ENCODE measurements around the gene DUSP8. TPM values are rescaled to one million over a fixed set of nuclear protein-coding genes. Genes with fewer than 3 reads are reported as not detected.
"Not testable (repeated sequence)": the region's sequence is repeated elsewhere in the genome, so short reads cannot be mapped to it uniquely, and the experiment has no call there.

The DUSP8 gene
- total RNA-seq, 1 donor from 2014 or later, result 14.8 TPM

DNA sequence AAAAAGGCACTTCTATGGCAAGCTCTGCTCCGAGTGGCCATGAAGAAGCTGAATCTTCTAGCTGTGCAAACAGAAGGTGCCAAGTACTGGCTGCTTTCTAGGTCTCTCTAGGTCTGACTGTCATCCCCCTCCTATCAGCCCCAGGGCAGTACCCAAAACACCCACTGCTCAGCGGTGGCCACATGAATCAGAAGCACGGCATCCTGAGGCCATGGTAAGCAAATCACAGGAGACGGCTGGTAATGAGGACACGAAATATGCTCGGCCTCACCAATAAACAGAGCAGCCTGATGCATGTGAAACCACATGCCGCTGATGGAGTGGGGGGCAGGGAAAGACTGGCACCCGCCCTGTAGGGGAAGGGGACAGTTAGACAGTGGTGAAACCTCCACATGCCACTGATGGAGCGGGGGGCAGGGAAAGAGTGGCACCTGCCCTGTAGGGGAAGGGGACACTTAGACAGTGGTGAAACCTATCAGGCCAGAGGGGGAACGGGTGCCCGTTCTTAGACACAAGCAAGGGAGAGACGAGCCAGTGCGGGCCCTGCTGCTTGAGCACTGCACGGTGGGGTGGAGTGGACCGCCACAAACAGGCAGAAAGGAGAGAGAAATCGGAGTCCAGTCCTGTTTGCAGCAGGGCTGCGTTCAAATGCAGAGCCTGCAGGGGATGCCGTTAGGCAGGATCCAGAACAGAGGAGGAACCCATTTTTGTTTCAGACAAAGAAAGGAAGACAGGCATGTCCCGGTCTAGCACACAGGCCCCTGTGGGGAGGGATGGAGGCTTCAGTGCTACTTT lies 55.6 kb downstream of the DUSP8 start:
- DNase-seq (ENCODE audit: low spot score), result no peak

DNA sequence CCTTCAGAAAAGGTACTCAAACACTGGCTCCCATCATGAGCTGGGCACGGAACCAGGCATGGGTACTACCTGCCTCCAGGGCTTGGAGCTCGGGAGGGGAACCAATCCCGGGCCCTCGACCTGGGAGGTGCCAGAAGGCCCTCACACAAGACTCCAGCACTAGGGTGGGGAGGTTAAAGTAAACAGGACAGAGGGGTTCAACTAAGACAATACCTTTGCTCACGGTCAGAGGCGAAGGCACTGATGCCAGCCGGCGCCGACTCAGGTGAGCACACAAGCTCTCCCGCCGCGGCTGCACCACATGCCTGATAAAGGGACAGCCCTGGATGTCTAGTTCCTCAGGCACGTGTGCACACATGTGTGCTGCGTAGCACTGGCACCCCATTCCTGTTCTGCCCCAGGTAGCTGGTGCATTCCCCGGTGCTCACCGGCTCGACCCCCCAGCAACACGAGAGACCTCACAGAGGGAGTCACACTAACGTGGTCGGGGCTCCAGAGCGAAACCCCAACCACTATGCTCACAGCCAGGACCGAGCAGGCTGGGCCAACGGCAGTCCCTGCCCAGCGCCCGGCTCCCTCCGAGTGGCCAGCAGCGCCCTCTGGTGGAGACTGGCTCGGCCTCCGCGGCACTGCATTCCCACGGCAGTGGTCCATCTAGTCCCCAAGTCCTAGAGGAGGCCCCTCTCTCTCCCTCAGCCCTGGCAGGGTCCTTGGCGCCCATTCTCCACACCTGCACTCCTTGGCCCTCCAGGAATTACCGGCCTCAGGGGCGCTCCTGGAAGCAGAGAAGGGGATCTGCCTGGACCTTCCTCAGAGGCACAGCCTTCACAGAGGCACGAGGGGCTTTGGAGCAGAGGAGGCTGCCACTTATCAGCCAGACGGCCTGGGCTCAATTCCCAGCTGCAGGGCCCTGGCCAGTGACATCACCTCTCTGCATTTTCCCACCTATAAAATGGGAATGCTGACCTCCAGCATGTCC lies 56.7 kb downstream of the DUSP8 start:
- DNase-seq (ENCODE audit: low spot score), result peak; percentile 95

DNA sequence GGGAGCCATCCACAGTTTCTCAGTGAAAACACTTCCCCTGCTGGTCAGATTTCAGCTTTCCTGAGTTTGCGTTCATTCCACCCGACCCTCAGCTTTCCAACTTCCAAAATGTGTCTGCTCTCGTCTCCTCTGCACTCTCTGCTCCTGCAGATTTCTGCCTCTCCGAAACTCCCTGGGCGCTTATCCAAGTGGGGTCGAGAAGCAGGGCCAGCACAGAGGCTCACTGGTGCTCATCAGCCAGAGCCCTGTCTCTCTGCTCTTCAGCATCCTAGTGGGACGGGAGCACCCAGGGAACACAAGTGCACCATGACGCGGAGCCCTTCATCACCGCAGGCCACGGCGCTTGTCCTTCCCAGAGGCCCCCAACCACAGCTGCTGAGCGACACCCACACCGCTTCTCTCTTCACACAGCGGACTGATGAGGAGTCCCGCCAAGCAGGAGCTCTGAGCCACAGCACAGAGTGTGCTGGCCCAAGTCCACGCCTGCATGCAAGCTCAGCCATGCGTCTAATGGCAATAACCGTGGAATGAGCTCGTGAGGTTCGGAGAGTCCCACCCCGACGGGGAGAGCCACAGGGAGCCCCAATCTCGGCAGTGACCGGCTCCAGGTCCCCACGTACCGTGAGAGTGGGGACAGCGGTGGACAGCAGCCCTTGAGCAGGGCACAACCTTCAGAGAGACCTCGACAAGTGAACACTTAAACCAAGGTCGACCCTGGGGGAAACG lies 57.6 kb downstream of the DUSP8 start:
- DNase-seq (ENCODE audit: low spot score), result no peak

DNA sequence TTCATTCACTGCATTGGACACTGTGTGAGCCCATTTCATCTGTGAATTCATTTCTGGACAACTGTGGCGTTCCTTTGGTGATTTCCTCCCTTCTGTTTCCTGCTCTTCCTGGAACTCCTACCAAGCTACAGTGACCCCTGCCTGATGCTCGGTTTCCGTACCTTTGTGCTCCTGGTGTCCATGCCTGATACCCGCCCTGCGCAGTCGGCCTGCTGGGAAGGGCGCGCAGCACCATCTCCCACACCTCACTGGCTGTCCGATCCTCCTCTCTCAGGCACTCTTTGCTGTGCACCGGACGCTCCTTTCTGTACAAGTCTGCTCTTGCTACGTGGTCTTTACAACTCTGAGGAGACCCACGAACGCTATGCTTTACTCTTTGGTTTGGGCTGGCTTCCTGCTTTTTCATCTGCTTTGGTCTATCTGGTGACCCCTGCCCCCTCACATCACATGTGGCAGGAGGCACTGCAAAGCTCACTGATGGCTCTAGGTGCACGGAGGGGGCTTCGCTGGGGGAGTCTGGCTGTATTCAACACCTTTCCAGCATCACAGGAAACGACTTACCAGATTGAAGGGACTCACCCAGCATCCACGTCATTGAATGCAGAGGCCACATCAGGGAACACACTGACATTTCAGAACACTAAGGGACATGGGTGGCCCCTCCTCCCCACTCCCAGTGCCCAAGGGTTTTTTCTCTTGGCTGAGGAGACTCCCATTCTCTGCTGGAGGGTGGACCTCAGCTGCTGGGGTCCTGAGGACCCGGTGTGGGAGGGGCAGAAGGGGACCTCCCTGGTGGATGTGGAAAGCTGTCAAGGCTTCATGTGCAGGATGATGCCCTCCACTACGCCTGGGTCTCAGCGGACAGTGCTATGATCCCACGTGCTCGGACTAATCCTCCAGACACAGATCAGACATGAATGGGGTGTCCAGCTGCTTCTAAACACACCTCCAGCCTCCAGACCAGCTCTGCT lies 58.5 kb downstream of the DUSP8 start:
- no peak for DNase-seq (ENCODE audit: low spot score)

DNA sequence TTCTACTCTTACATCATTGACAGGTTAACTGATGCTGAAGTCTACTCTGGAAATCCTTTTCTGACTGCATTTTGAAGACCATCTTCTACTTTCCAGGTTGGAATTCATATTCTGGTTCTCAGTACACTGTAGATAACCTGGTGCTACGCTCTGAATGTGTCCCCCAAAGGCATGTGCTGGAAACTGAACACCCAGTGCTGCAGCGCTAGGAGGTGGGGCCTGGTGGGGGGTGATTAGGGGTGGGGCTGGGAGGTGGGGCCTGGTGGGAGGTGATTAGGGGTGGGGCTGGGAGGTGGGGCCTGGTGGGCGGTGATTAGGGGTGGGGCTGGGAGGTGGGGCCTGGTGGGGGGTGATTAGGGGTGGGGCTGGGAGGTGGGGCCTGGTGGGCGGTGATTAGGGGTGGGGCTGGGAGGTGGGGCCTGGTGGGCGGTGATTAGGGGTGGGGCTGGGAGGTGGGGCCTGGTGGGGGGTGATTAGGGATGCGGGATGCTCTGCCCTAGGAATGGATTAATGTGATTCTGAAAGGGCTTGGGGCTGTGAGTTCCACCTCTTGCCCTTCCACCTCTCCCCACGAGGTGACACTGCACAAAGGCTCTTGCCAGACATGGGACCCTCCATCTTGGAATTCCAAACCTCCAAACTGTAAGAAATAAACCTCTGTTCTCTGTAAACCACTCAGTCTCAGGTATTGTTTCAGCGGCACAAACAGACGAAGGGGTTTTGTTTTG lies 59.4 kb downstream of the DUSP8 start:
- DNase-seq (ENCODE audit: low spot score), result not testable (repeated sequence)

DNA sequence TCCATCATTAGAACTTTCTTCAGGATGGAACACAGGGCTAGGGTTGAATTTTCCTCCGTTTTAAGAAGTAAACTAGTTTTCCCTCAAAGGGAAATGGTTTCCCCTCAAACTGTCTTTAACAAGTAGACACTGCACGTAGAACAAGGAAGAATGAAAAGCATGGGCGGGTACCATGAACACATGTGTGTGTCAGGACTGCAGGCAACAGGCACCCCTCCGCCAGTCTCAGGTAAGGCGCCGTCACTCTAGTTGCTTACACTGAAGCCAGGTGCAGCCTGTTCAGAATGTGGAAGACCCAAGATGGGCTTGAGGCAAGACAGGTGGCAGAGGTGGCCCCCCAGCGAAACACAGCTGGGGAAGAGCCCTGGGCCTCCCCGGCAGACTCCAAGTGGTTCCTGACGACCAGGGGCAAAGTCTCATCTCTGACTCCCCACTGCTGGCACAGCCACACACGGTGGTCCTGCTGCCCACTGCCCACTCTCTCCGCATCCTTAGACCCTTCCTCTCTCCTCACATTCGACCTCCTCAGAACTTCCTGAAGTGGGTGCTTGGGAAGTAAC lies 60.1 kb downstream of the DUSP8 start:
- no peak for DNase-seq (ENCODE audit: low spot score)

DNA sequence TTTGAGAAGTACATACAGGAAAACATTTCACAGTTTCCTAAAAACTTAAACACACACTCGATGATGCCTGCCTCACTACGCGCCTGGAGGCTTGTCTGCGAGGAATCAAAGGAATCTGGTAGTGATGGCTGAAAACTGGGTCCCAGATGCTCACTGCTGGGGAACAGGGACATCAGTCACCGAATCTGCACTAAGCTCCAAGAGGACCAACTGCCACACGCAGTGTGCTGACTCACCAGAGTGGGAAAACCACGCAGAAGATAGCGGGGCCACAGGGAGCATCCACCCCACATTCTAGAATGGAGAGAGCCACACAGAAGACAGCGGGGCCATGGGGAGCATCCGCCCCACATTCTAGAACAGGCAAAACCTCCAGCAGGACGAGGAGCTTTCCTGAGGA lies 61.1 kb downstream of the DUSP8 start:
- DNase-seq (ENCODE audit: low spot score), result no peak

DNA sequence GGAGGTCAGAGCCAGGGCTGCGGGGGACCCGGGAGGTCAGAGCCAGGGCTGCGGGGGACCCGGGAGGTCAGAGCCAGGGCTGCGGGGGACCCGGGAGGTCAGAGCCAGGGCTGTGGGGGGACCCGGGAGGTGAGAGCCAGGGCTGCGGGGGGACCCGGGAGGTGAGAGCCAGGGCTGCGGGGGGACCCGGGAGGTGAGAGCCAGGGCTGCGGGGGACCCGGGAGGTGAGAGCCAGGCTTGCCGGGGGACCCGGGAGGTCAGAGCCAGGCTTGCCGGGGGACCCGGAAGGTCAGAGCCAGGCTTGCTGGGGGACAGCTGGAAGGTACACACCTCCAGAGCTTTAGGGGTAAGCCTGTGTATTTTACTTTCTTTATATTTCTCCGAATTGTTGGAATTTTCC lies 61.7 kb downstream of the DUSP8 start:
- DNase-seq (ENCODE audit: low spot score), result not testable (repeated sequence)

DNA sequence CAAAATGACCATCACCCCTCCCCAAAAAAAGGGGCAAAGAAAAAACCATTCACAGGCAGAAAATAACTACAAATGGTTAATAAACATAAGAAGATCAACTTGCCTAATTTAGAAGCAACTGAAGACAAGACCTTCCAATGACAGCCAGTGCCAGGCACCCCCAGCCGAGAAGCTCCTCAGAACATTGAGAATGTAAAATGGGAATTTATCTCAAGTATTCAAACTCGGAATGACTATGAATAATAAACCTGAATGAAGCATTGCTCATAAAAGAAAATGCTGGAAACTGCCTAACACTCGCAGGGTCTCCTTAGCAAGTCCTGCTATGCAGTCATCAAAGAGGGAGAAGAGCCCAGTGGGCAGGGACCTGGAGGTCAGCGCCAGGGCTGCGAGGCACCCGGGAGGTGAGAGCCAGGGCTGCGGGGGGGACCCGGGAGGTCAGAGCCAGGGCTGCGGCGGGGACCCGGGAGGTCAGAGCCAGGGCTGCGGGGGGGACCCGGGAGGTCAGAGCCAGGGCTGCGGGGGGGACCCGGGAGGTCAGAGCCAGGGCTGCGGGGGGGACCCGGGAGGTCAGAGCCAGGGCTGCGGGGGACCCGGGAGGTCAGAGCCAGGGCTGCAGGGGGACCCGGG lies 62.3 kb downstream of the DUSP8 start:
- DNase-seq (ENCODE audit: low spot score), result no peak

DNA sequence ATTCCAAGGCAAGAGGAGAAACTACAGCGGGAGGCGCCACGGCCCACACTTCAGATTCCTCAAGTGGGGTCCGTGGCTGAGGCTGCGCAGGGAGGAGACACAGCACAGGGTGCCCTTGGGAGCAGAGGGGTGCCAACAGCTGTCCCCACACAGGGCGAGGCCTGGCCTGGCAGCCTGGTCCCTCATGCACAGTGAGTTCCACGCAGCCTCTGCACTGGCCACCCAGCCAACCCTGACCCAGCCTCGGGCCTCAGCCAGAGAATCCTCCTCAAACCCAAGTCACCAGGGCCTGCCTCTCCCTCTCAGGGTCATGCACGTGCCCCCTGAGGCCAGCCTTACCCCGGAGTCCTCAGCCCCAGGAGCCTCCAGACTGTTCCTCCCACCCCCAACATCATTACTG lies 63.1 kb downstream of the DUSP8 start:
- DNase-seq (ENCODE audit: low spot score), result no peak

DNA sequence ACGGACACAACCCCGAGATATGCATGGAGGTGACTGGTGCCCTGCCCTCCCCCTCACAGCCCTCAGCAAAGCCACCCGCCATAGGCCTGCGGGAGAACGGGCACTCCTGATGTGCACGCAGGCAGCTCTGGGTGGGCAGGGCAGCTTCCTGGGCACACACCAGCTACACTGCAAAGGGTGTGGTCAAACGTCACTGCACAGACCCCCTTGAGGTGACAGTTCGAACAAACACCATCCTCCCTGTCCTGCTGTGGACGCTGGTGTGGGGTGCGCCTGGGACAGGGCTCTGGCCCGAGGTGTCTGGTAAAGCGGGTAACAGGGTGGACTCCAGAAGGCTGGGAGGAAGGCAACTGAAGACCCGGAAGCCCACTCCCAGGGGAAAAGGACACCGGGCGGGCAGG lies 63.6 kb downstream of the DUSP8 start:
- DNase-seq (ENCODE audit: low spot score), result no peak

DNA sequence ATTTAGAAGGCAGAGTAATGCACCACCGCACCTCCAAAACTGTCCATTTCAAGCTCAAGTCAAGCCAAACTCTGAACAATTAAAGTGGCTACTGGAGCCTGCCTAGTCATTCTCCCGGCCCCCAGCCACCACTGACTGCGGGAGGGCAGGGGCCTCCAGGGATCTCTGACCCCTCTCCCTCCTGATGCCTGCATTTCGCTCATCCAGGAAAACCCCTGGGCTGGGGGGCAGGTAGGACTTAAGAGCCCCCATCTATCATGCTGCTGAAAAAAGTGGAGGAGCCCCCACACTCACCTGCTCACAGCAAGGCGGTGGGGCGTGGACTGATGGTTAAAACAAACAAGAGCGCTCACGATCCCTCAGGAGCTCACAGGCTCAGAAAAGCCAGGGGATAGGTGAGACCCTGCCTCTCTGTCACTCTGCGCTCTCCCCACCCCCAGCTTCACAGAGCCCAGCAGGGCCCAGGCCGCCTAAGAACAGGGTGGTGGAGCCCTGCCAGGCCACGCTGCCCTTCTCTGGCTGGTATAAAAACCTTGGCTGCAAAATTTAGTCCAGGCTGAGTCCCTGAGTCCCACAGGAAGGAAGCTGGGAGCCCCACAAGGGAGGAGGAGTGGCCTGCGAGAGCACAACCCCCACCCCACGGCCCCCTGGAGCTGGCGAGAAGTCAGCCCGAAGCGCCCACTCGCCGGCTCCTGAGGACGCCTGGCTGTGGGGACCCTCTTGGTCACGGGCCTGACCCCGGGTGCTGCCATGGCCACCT lies 64.5 kb downstream of the DUSP8 start:
- DNase-seq (ENCODE audit: low spot score), result no peak

DNA sequence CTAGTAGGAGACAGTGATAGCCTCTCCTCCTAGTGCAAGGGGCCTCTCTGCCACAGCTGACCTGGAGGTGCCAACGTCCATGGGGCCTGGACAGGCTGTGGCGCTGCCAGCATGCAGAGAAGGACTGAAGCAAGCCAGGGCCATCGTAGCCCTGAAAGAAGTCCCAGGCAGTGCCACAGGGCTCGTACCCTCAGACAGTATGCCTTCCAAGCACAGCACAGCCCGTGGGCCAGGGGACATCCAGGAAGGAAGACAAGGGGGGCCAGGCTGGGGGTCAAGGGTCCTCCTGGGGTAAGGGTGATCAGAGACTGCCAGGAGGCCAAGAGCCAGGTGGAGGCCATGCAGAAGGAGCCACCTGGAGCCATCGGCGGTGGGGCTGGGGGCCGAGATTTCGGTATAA lies 65.1 kb downstream of the DUSP8 start:
- no peak for DNase-seq (ENCODE audit: low spot score)

DNA sequence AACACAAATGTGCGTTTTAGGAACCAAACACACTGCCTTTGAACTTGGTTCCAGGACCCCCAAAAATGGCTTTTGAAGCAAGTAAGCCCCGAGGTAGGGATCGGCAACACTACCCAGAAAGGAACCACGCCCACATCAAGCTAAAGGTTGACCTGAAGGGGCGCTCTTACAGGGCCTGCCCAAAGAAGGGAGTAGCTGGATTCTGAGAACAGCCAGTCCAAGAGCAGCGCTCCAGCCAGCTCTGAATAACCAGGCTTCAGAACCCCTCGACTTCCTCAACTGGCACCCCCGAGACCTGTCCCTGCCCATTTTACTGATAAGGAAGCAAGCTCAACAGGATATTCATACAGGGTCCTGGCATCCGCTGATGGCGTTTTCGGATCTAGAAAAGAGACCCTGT lies 66.6 kb downstream of the DUSP8 start:
- DNase-seq (ENCODE audit: low spot score), result no peak

DNA sequence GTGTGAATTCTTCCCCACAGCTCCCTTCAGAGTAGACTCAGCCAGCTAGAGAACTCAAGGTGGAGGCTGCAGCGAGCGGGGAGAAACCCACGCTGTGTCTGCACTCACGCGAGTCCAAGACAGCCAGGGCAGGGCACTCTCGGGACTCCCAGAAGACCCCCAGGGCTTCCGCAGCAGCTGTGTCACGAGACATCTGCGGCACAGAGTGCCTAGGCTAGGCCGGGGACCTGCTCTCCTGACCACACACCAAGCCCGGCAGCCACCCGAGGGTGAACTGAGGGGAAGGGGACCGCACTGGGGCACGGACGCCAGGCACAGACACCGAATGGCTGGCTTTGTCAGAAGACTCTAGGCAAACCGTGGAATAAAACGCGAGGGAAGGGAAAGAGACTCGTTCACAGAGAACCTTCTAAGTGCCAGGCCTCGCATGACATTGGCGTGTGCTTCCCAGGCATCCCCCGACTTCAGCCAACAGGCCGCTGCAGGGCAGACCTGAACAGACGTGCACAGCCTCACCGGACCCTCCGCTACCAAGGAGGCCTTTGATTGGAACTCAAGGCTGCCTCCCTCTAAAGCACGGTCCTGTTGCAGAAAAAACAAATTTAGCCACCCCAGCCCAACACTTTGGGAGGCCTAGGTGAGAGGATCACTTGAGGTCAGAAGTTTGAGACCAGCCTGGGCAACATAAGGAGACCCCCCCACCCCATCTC lies 67.3 kb downstream of the DUSP8 start:
- DNase-seq (ENCODE audit: low spot score), result no peak

DNA sequence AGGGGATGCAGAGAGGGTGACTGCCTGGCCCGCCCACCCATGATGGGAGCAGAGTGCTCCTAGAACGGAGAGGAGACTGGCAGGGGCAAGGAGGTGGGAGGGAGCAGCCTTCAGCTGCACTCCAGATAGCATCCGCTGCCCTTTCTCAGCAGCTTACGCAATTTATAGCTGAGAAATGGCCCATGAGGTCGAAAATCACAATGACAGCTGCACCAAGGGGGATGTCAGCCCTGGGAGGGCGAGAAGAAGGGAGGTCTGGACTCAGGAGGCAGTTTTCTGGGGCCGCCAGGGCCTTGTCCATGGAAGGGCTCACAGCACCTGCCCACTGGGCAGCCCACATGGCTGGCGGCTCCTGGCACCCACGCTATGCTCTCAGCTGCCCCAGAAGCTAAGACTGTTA lies 67.9 kb downstream of the DUSP8 start:
- DNase-seq (ENCODE audit: low spot score), result no peak
